Suprapubic skin (tissue), 4 donors: ENCODE measurements around the gene NTNG2.

Experiments used
- EP300 ChIP-seq: sonication (generic); formaldehyde crosslinking; IDR thresholded peaks from one replicate; pipeline ENCODE4 v1.6.1; 2017; ENCODE audit warnings: antibody characterized with exemption
- POLR2AphosphoS5 ChIP-seq, 3 donors: sonication (generic); formaldehyde crosslinking; IDR thresholded peaks; one replicate each; pipeline ENCODE4 v1.6.1; 2017; ENCODE audit warnings: antibody characterized with exemption in 3 of 3
- TF ChIP-seq, protein P1 (sequence below), 2 donors: fragments of 200-600 bp in 1 of 2; fragments of 450-650 bp in 1 of 2; sonication (generic) in 1 of 2; IDR thresholded peaks; one replicate each; pipeline ENCODE4 v1.5.1; 2016 to 2019; ENCODE audit warnings: antibody characterized with exemption in 2 of 2, mild to moderate bottlenecking in 1 of 2, moderate library complexity in 1 of 2

- TF ChIP-seq, protein P1, sequence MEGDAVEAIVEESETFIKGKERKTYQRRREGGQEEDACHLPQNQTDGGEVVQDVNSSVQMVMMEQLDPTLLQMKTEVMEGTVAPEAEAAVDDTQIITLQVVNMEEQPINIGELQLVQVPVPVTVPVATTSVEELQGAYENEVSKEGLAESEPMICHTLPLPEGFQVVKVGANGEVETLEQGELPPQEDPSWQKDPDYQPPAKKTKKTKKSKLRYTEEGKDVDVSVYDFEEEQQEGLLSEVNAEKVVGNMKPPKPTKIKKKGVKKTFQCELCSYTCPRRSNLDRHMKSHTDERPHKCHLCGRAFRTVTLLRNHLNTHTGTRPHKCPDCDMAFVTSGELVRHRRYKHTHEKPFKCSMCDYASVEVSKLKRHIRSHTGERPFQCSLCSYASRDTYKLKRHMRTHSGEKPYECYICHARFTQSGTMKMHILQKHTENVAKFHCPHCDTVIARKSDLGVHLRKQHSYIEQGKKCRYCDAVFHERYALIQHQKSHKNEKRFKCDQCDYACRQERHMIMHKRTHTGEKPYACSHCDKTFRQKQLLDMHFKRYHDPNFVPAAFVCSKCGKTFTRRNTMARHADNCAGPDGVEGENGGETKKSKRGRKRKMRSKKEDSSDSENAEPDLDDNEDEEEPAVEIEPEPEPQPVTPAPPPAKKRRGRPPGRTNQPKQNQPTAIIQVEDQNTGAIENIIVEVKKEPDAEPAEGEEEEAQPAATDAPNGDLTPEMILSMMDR (IDR thresholded peaks at IDR 0.05) = no peak
- TF ChIP-seq POLR2AphosphoS5 (IDR thresholded peaks at IDR 0.05) (no peak), EP300 (no peak)
Measured at GRCh38 chr9:132267660-132268059, 105.8 kb downstream of the NTNG2 start.
